Activated CD4-positive, alpha-beta T cell treated with anti-CD3 and anti-CD28 coated beads for 36 hours (primary cell): Measurements from ENCODE around the gene PRXL2C. TPM values are rescaled to one million over a fixed set of nuclear protein-coding genes. Genes with fewer than 3 reads are reported as not detected.
"Not testable (repeated sequence)": the region's sequence is repeated elsewhere in the genome, so short reads cannot be mapped to it uniquely, and the experiment has no call there.

ENCODE experiments used
- ATAC-seq: fragments of 200-7000 bp; cut with Tn5 transposase; one replicate; pipeline ENCODE4 v1.10.0; 2021; ENCODE audit warnings: mild to moderate bottlenecking, moderate library complexity
- CTCF ChIA-PET: fragments of 350-600 bp; sonication (Branson Sonifier 250); formaldehyde crosslinking; loops from one replicate; lab custom pipeline; 2021; ENCODE audit warnings: antibody characterized with exemption; lab: Charles Lee
- POLR2A ChIA-PET: fragments of 350-600 bp; sonication (Branson Sonifier 250); formaldehyde crosslinking; loops from one replicate; lab custom pipeline; 2021; ENCODE audit warnings: antibody characterized with exemption, inconsistent platforms; lab: Charles Lee
- DNase-seq: peaks from one replicate; pipeline ENCODE4 v3.0.0-alpha.2; 2020
- H3K27ac Mint-ChIP-seq: one replicate; pipeline ENCODE4 v1.8.0; 2021; ENCODE audit warnings: mixed read lengths
- H3K27me3 Mint-ChIP-seq: one replicate; pipeline ENCODE4 v1.8.0; 2021; ENCODE audit warnings: mixed read lengths
- H3K36me3 Mint-ChIP-seq: one replicate; pipeline ENCODE4 v1.8.0; 2021; ENCODE audit warnings: low read depth, mixed read lengths
- H3K4me1 Mint-ChIP-seq: one replicate; pipeline ENCODE4 v1.8.0; 2021; ENCODE audit warnings: mixed read lengths
- H3K4me3 Mint-ChIP-seq: one replicate; pipeline ENCODE4 v1.8.0; 2021; ENCODE audit warnings: mild to moderate bottlenecking, moderate library complexity, mixed read lengths
- H3K9me3 Mint-ChIP-seq: one replicate; pipeline ENCODE4 v1.8.0; 2021; ENCODE audit warnings: low read depth, mixed read lengths
- intact Hi-C, 2 experiments: fragments of 100-400 bp; cut with DNase I in 1 of 2; cut with micrococcal nuclease in 1 of 2; formaldehyde crosslinking; loops; one replicate each; pipeline versions ENCODE4 v1.14.2 to v1.15.1; 2022 to 2024; cut with DNase I, micrococcal nuclease
- total RNA-seq, 2 experiments: library from RNA; stranded (reverse); gene quantifications; one replicate each; pipeline ENCODE4 v1.2.3, GENCODE V29; 2021

PRXL2C gene
- total RNA-seq, 2 experiments from 2014 or later = 5.5 to 7.5 TPM

DNA sequence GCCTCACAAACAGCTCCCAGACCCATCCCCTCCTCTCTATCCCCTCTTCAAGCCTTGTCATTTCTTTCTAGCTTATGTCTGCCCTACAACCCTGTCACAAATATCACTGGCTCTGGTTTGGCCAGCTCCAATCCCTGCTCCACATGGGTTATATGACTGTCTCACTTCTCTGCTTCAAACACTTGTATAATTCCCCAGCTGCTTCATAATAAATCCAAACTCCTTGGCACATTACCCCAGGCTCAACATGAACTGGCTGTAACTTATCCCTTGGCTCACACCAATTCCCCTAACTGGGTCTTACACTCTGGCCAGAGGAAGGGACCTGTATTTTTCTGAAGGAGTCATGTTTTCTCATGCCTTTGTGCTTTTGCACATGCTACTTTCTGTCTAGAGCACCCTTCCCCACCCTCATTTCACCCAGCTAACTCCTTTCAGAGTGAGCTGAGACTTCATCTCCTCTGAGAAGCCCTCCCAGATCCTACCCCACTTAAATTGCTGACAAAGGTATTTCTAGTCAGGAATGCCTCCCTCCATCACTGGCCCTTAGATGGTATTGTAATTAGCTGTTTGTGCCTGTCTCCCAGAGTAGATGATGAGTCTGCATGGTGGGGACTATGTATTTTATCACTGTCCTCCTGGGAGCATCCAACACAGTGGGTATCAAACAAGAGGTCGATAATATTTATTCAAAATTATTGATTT is 5.3 kb downstream of the PRXL2C start:
- Mint-ChIP-seq H3K4me1 (peaks cover 6% of the 10 kb centered on the region), H3K27me3 (no peaks in the 10 kb centered on the region), H3K27ac (no peak overlapping the region), H3K36me3 (peaks cover 22% of the 10 kb centered on the region), H3K9me3 (no peaks in the 10 kb centered on the region), H3K4me3 (no peak overlapping the region)
- ATAC-seq = no peak
- intact Hi-C loops = loop anchor here (2.0 to 10.0 kb wide), 4 partner anchors 207 to 323 kb away; partner anchors contain the start of gene ZNF367 (in 1 of the 2)
- CTCF ChIA-PET = interaction anchor here (0.7 to 1.2 kb wide), 4 partner anchors 14 to 337 kb away, joined by 3 to 4 read pairs (median 4); partner anchors contain the start of gene HABP4
- POLR2A ChIA-PET = no interaction called here
- DNase-seq = no peak

DNA sequence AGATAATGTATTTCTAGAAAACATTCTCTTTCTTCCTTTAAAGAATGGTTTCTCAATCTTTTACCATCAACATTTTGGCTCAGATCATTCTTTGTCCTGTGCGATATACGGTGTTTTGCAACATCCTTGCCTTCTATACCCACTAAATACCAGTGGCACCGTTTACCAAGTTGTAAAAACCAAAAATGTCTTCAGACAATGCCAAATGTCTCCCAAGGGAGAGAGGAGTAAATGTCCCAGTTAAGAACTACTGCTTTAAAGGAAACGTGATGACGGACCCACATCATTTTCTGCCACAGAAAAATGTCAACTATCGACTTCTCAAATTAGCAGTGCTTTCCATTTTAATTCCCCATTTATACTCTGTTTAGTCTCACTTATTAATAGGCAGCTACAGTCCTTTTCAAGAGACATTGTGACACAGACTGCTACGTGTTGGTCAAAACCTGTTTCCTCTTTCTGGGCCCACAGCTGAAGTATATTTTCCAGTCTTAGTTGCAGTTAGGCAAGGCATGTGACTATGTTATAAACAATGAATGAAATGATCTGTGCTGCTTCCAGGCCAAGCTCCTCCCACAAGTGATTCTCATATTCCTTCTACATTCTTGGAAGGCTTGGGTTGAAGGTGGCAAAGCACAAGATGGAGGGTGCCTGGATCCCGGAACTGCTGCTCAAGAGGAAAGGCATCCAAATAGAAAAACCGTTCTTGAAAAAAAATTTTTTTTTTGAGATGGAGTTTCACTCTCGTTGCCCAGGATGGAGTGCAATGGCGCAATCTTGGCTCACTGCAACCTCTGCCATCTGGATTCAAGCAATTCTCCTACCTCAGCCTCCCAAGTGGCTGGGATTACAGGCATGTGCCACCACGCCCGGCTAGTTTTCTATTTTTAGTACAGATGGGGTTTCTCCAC is 8.8 kb downstream of the PRXL2C start:
- Mint-ChIP-seq H3K4me1 (no peaks in the 10 kb centered on the region), H3K36me3 (peaks cover 22% of the 10 kb centered on the region), H3K4me3 (no peak overlapping the region), H3K9me3 (no peaks in the 10 kb centered on the region), H3K27ac (no peak overlapping the region), H3K27me3 (no peaks in the 10 kb centered on the region)
- no peak for DNase-seq
- intact Hi-C loops = no loop called here
- no peak for ATAC-seq
- ChIA-PET CTCF (interaction anchor here (0.7 to 1.2 kb wide), 2 partner anchors 119 to 204 kb away, joined by 3 to 4 read pairs; no protein-coding TSS in a partner anchor), POLR2A (no interaction called here)

DNA sequence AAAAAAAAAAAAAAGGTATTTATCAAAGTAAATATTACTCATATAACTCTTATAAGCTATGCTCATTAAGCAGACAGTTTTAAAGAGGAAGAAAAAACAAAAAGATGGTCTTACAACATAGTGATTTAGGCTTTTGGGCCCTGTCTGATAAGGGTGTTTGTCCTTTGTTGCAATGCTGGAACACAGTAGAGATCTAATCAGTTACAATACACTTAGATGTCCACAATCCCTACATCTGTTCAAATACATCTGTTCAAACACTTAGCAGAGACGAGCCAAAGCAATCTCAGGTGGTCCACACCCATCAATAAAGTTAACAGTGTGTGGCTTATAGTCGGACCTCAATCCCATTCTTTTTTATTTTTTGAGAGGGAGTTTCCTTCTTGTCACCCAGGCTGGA is 11.0 kb downstream of the PRXL2C start:
- no peaks in the 10 kb centered on the region for H3K27me3 Mint-ChIP-seq
- CTCF ChIA-PET = no interaction called here
- POLR2A ChIA-PET = no interaction called here
- H3K27ac Mint-ChIP-seq = no peak overlapping the region
- H3K4me1 Mint-ChIP-seq = no peaks in the 10 kb centered on the region
- H3K9me3 Mint-ChIP-seq = no peaks in the 10 kb centered on the region
- DNase-seq = no peak
- intact Hi-C loops = no loop called here
- no peak overlapping the region for H3K4me3 Mint-ChIP-seq
- peaks cover 10% of the 10 kb centered on the region for H3K36me3 Mint-ChIP-seq
- no peak for ATAC-seq

DNA sequence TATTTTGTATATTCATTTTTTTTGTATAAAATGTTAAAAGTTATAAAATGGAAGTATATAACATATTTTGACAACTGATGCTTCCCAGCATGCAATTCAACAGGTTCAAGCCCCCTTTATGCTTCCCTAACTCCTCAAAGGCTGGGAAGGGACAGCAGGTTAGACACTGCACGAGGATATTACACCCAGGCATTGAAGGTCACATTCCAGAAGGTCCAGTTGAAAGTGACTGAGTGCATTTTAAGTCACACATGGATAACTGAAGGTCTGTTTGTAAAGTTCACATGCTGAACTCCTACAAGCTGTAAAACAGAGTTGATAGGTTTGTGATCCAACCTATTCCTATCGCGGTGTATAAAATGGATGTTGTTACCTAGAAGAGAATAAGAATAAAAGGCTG is 13.6 kb downstream of the PRXL2C start:
- Mint-ChIP-seq H3K27me3 (peaks cover 3% of the 10 kb centered on the region), H3K9me3 (no peaks in the 10 kb centered on the region), H3K36me3 (peaks cover 6% of the 10 kb centered on the region), H3K27ac (no peak overlapping the region), H3K4me3 (no peak overlapping the region), H3K4me1 (no peaks in the 10 kb centered on the region)
- intact Hi-C loops = no loop called here
- ATAC-seq = no peak
- DNase-seq = no peak
- ChIA-PET CTCF (interaction anchor here (0.6 kb wide), 1 partner anchor 213 kb away, joined by 3 read pairs; the partner anchor contains the start of gene ZNF782), POLR2A (interaction anchor here (0.7 kb wide), 1 partner anchor 39 kb away, joined by 7 read pairs; no protein-coding TSS in a partner anchor)

DNA sequence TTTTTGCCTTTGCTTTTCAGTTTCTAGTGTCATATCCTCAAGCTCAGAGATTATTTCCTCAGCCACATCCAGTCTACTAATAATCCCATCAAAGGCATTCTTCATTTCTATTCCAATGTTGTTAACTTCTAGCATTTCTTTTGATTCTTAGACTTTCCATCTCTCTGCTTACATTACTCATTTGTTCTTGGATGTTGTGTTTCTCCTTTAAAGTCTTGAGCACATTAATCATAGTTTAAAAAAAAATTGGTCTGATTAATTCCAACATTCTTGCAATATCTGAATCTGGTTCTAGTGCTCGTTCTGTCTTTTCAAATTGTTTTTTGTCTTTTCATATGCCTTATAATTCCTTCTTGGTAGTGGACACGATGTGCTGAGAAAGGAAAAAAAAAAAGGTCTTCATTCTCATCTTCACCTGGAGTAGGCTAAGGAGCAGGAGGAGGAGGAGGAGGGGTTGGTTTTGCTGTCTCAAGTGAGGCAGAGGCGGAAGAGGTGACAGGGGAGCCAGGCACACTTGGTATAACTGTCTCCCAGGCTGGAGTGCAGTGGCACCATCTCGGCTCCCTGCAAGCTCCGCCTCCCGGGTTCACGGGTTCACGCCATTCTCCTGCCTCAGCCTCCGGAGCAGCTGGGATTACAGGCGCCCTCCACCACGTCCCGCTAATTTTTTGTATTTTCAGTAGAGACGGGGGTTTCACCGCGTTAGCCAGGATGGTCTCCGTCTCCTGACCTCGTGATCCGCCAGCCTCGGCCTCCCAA is 16.3 kb downstream of the PRXL2C start:
- Mint-ChIP-seq H3K9me3 (no peaks in the 10 kb centered on the region), H3K27me3 (peaks cover 3% of the 10 kb centered on the region), H3K36me3 (no peaks in the 10 kb centered on the region), H3K4me3 (no peak overlapping the region), H3K27ac (no peak overlapping the region), H3K4me1 (no peaks in the 10 kb centered on the region)
- intact Hi-C loops = no loop called here
- DNase-seq = no peak
- no peak for ATAC-seq
- POLR2A ChIA-PET = no interaction called here
- CTCF ChIA-PET = no interaction called here

DNA sequence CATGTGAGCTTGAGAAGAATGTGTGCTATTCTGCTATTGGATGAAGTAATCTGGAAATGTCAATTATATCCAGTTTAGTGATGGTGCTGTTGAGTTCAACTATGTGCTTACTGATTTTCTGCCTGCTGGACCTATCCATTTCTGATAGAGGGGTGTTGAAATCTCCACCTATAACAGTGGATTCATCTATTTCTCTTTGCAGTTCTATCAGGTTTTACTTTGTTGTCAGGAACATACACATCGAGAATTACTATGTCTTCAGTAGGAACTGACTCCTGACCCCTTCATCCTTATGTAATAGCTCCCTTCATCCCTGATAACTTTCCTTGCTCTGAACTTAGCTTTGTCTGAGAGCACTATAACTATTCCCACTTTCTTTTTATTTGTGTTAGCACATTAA is 18.7 kb downstream of the PRXL2C start:
- no peaks in the 10 kb centered on the region for H3K9me3 Mint-ChIP-seq
- no peaks in the 10 kb centered on the region for H3K36me3 Mint-ChIP-seq
- no peak overlapping the region for H3K4me3 Mint-ChIP-seq
- peaks cover 10% of the 10 kb centered on the region for H3K27me3 Mint-ChIP-seq
- CTCF ChIA-PET = interaction anchor here (1.4 kb wide), 1 partner anchor 14 kb away, joined by 3 read pairs; no protein-coding TSS in a partner anchor
- POLR2A ChIA-PET = no interaction called here
- no peaks in the 10 kb centered on the region for H3K4me1 Mint-ChIP-seq
- no peak overlapping the region for H3K27ac Mint-ChIP-seq
- no peak for DNase-seq
- intact Hi-C loops = no loop called here
- ATAC-seq = no peak

DNA sequence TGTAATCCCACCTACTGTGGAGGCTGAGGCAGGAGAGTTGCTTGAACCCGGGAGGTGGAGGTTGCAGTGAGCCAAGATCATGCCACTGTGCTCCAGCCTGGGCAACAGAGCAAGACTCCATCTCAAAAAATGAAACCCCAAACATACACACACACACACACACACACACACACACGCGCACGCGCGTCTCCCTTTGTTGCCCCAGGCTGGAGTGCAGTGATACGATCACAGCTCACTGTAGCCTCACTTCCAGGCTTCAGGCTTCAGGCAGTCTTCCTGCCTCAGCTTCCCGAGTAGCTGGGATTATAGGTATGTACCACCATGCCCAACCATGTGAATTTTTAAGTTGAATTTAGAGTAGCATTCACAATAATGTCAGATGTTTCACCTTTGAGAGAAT is 21.5 kb downstream of the PRXL2C start:
- H3K4me1 Mint-ChIP-seq, intact Hi-C loops, H3K4me3 Mint-ChIP-seq, H3K27ac Mint-ChIP-seq, CTCF ChIA-PET, H3K36me3 Mint-ChIP-seq, ATAC-seq, DNase-seq, POLR2A ChIA-PET, H3K9me3 Mint-ChIP-seq: not testable (repeated sequence)
- H3K27me3 Mint-ChIP-seq = peaks cover 20% of the 10 kb centered on the region

DNA sequence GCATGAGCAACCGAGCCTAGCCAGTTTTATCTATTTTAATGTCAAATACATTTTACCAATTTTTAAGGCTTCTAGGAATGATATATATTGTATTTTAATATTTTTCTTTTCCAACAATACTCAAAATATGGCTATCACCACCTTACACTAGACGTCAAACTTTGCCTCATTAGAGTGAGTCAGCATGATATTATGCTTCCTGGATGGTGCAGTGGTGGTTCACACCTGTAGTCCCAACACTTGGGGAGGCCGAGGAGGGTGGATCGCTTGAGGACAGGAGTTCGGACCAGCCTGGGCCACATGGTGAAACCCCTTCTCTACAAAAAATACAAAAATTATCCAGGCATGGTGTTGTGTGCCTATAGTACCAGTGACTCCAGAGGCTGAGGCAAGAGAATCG is 28.2 kb downstream of the PRXL2C start:
- Mint-ChIP-seq H3K27me3 (peaks cover 16% of the 10 kb centered on the region), H3K27ac (no peak overlapping the region), H3K9me3 (no peaks in the 10 kb centered on the region), H3K4me3 (no peak overlapping the region), H3K36me3 (no peaks in the 10 kb centered on the region), H3K4me1 (peaks cover 7% of the 10 kb centered on the region)
- ChIA-PET POLR2A (no interaction called here), CTCF (no interaction called here)
- DNase-seq = no peak
- peak; percentile 26 for ATAC-seq
- intact Hi-C loops = no loop called here

DNA sequence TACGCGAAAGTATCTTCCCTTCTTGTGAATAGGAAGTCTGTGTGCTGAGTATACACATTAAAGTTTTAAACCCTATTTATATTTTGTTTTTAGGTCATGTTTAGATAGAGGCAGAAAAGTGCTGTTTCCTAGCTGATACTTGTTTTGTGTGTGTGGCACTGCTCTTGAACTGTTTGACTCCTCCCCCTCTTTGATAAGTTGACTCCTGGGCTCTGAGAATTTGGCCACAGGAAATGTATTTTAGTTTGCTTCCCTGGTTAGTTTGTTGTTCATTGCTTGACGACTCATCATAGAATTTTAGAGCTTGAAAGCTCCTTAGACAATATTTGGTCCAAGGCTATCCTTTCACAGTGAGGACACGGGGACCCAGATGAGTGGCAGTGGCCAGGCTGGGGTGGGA is 33.5 kb downstream of the PRXL2C start:
- ChIA-PET CTCF (interaction anchor here (0.5 to 1.4 kb wide), 2 partner anchors 144 to 305 kb away, joined by 3 to 4 read pairs; no protein-coding TSS in a partner anchor), POLR2A (no interaction called here)
- no peak overlapping the region for H3K4me3 Mint-ChIP-seq

DNA sequence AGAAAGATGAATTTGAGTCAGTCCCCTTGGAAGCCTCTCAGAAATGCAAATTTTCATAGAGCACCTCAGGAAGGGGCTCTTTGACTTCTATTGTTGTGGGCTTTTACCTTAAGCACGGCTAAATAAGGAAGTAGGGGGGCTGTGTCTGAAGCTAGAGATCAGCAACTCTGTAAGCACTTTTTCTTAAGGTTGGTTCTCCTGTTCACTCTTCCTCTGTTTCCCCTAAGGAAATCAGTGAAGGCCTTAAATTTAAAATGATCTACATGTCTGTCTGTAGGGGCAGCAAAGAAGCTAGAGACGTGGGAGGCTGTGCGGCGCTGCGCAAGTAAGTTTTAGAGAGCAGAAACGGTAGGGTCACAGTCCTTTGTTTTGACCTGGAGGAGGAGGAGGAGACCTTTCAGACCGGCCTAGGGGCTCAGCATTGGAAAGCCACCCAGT is 34.3 kb downstream of the PRXL2C start:
- Mint-ChIP-seq H3K4me3 (no peak overlapping the region), H3K27me3 (peaks cover 31% of the 10 kb centered on the region), H3K27ac (no peak overlapping the region), H3K36me3 (no peaks in the 10 kb centered on the region), H3K4me1 (peaks cover 8% of the 10 kb centered on the region), H3K9me3 (no peaks in the 10 kb centered on the region)
- ATAC-seq (no peak), DNase-seq (no peak)
- POLR2A ChIA-PET = no interaction called here
- CTCF ChIA-PET = interaction anchor here (0.5 to 1.4 kb wide), 2 partner anchors 144 to 304 kb away, joined by 3 to 4 read pairs; no protein-coding TSS in a partner anchor
- intact Hi-C loops = no loop called here

More for the DNA sequence above, 33.5 kb downstream of the PRXL2C start:
- Mint-ChIP-seq H3K27ac (no peak overlapping the region), H3K4me1 (peaks cover 8% of the 10 kb centered on the region), H3K27me3 (peaks cover 28% of the 10 kb centered on the region), H3K9me3 (no peaks in the 10 kb centered on the region), H3K36me3 (no peaks in the 10 kb centered on the region)
- ATAC-seq = no peak
- intact Hi-C loops = no loop called here
- no peak for DNase-seq

DNA sequence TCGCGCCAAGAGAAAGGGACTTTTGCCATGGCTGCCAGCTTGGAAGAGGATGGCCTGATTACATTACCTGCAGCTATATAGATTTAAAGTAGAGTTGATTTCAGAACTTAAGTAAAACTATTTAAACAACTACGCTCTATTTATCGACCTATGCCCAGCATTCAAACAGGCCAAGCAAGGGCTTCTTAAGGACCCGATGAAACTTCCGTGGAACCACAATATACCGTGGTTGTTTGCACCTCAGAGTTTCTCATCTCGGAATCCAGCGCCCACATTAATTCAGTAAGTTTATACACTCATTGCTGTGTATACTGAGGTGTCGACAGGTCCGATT is 35.0 kb downstream of the PRXL2C start:
- POLR2A ChIA-PET = no interaction called here
- CTCF ChIA-PET = interaction anchor here (0.6 to 1.4 kb wide), 2 partner anchors 143 to 236 kb away, joined by 3 to 4 read pairs; no protein-coding TSS in a partner anchor

More for the DNA sequence above, 35.0 kb downstream of the PRXL2C start:
- Mint-ChIP-seq H3K4me1 (peaks cover 8% of the 10 kb centered on the region), H3K36me3 (no peaks in the 10 kb centered on the region), H3K4me3 (peak overlapping the region; percentile 66), H3K9me3 (no peaks in the 10 kb centered on the region), H3K27me3 (peaks cover 36% of the 10 kb centered on the region), H3K27ac (no peak overlapping the region)
- DNase-seq (no peak), ATAC-seq (no peak)
- intact Hi-C loops = no loop called here
